Activated naive CD4-positive, alpha-beta T cell treated with anti-CD3 and anti-CD28 coated beads, Interleukin-2, amount 50 U/mL, for 16 hours (primary cell): Measurements from ENCODE around the gene YES1.

Experiments used
- DNase-seq: peaks from one replicate; pipeline ENCODE4 v3.0.0-alpha.2; 2020

Gene YES1

DNA sequence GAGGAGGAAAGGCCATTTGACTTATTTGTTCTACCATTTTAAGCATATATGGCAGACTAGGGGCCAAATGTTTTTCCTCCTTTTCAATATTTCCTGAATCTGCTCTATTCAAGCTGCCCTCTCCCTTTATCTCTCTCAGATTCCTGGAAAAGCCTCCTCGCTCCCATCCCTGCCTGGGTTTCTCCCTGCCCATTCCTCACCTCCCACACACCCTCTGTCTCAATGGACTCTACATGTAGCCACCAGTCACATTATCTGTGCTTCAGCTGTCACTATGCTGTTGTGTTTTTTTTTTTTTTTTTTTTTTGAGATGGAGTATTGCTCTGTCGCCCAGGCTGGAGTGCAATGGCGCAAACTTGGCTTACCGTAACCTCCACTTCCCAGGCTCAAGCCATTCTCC, 131.7 kb downstream of the YES1 start:
- DNase-seq: no peak

DNA sequence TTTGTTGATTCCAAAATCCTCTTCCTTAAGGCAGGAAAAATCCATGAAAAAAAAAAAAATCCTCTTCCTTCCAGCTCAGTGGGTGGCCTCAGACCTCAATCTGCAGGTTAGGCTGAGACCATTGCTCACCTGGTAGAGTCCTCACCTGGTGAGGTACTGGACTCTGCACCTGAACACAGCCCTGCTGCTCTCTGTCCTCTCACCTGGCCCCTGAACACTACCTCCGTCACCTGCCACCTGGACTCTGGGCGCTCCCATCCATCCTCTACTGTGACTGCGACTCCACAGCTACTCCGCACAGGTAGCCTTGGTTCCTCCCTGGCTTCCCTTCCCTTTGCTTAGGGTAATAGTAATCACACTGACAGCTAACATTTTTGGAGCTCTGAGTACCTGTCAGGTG, 132.5 kb downstream of the YES1 start:
- no peak for DNase-seq

DNA sequence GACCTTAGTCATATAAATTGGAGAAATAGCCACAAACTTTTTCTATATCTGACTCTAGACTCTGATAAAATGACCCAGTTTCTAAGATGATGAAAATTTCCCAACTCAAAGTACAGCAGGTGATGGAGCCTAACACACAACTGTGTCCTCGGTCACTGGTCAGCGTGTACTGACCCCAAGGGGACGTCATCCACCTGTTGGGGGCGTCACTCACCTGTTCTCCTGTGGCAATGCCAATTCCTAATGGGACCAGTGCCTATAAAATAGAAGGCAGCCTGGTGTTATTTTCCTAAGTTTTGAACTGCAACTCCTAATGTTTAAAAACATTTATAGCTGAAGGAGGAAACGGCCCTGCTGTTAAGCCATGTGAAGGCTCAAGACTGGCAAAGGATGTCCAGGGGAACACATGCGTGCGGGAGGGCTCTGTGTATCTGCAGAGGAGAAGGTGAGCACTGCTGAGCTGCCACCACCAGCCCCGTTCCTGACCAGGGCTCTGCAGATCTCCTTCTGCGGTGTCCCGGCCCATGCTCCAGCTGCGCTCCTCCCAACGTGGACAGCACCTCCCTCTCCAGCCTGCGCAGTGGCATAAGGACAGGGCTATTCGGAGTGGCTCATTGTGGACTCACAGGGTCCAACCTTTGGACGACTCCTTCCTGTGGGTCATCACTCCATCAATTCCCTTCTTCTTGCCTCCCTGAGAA, 133.4 kb downstream of the YES1 start:
- no peak for DNase-seq

DNA sequence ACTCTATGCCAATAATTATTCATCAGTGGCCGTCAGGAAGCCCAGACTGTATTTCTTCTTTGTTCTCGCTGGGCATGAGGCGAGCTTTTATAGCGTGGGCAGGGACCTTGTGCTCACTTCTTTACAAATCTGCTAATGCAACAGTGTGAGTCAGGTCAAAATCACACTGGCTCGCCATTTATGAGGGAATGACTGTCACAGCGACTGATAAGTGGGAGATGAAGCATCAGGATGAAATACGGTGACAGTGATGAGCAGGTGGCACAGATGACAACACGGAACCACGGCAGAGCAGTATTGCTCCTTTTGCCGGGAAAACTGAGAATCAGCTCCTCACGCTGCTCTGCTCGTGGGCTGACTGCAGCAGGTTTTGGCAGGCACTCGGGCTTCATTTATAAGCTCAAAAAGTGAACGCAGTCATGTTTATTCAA, 134.1 kb downstream of the YES1 start:
- DNase-seq: no peak

DNA sequence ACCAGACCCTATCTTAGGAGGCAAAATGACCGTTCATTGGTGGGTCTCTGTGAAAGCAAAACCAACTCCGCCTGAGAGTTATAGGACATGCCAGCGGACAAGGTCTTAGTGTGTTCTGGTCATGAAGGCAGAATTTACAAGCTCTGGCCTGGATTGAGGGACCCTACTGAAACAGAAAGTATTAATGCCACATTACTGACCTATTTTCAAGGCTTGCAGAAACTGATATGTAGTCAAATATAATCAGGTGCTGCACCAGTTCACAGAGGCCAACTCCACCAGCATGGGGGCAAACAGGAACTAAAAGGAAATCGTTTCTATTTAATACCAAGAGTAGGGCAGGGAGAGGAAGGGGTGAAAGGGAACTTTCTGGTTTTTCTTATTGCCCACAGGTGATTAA, 134.9 kb downstream of the YES1 start:
- DNase-seq: no peak

DNA sequence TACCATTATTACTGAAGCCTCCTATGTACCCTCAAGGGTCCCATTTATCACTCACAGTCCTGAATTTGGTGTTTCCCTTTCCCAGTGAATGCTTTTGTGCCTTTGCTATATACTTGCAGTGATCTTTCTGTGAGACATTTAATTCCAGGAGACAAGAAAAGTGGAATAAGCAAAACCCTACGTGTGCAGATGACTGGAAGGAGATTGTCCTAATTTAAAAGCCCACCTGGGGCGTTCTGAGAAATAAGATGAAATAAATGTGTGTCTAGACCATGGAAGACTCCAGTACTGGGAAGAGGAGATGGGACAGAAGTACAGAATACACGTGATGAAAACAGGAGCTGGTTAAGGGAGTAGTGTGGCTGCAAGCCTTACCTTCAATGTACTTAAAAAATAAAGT, 135.3 kb downstream of the YES1 start:
- DNase-seq: no peak

DNA sequence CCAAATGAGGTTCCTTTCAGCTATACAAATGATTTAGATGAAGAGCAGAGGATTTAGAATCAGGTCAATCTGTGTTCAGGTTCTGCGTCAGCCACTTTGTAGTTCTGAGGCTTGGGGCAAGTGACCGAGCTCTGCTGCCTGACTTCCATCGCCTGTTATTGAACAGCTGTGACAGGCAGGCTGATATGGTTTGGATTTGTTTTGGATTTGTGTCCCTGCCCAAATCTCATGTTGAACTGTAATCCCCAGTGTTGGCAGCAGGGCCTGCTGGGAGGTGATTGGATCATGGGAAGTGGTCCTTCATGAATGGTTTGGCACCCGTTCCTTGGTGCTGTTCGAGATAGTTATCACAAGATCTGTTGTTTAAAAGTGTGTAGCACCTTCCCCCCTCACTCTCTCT, 136.0 kb downstream of the YES1 start:
- no peak for DNase-seq

DNA sequence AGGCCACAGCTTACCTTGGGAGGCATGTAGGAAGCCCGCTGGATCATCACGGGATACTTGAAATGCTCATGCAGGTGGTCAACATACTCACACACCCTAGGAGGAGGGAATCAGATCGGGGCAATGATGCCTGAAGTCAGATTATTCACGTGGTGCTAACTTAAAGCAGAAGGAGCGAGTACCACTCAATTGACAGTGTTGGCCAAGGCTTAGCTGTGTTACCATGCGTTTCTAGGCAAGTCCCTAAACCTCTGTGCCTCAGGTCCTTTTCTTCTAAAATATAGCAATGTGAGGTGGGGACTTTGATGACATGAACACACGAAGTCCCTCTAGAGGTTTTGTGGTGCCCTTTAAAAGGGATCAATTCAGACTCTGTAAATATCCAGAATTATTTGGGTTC, 136.7 kb downstream of the YES1 start:
- no peak for DNase-seq

DNA sequence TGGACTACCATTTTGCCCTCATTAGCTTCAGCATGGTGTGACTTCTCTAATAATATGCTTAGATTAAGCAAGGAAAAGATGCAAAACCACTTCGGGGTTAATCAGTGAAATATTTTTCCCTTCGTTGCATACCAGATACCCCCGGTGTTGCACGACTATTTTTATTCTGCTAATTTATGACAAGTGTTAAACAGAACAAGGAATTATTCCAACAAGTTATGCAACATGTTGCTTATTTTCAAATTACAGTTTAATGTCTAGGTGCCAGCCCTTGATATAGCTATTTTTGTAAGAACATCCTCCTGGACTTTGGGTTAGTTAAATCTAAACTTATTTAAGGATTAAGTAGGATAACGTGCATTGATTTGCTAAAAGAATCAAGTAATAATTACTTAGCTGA, 138.3 kb downstream of the YES1 start:
- DNase-seq: no peak

DNA sequence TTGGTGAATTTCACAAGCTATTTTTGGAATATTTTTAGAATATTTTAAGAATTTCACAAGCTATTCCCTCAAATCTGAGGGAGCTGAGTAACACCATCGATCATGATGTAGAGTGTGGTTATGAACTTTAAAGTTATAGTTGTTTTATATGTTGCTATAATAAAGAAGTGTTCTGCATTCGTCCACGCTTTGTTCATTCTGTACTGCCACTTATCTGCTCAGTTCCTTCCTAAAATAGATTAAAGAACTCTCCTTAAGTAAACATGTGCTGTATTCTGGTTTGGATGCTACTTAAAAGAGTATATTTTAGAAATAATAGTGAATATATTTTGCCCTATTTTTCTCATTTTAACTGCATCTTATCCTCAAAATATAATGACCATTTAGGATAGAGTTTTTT, 138.7 kb downstream of the YES1 start:
- no peak for DNase-seq
